Measurements from ENCODE around the gene KCNAB2.

GRCh38 chr1:6142036-6142621 lies 96.4 kb downstream of the KCNAB2 start:
- TF ChIP-seq CTCF (IDR thresholded peaks at IDR 0.05) (no peak), EZH2 (IDR thresholded peaks at IDR 0.05) (no peak), EZH2phosphoT487 (IDR thresholded peaks at IDR 0.05) (no peak)
